Fibroblast of skin of right quadriceps (primary cell): Measurements from ENCODE around the gene DSCAML1.

Experiments
- DNase-seq: peaks from one replicate; pipeline ENCODE4 v3.0.0-alpha.2; 2013

Gene DSCAML1

DNA sequence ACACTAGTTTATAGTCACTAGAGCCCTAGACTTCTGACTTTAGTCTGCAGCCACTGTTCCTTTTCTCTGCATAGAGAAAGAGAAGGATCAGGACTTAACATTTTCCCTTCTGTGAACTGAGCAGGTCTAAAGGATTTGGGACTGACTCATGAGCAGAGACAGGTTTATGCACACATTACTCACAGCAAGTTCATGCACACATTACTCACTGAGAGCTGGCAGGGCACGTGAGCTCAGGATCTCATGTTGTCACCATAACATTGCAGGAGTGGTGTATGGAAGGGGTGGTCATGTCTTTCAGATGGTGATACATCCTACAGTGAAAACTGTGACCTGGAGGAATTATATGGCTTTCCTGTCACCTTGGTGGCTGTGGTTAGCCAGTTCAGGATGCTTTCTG, 413.0 kb downstream of the DSCAML1 start:
- DNase-seq, result peak; percentile 87

DNA sequence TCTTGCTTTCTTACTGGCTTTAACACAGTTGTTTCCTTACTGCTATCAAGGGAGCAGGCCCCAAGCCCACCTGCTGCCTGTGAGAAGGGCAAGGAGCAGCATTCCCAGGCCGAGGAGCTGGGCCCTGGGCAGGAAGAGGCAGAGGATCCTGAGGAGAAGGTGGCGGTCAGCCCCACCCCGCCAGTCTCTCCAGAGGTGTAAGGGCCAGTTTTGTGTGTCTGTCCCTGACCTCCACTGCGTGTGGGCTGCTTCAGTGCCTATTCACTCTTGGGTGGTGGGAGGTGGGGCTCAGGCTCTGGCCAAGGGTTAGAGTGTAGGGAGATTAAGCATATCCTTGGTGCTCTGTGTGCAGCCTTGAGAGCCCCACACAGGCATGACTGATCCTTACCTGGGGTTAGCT, 414.3 kb downstream of the DSCAML1 start:
- DNase-seq, result no peak

DNA sequence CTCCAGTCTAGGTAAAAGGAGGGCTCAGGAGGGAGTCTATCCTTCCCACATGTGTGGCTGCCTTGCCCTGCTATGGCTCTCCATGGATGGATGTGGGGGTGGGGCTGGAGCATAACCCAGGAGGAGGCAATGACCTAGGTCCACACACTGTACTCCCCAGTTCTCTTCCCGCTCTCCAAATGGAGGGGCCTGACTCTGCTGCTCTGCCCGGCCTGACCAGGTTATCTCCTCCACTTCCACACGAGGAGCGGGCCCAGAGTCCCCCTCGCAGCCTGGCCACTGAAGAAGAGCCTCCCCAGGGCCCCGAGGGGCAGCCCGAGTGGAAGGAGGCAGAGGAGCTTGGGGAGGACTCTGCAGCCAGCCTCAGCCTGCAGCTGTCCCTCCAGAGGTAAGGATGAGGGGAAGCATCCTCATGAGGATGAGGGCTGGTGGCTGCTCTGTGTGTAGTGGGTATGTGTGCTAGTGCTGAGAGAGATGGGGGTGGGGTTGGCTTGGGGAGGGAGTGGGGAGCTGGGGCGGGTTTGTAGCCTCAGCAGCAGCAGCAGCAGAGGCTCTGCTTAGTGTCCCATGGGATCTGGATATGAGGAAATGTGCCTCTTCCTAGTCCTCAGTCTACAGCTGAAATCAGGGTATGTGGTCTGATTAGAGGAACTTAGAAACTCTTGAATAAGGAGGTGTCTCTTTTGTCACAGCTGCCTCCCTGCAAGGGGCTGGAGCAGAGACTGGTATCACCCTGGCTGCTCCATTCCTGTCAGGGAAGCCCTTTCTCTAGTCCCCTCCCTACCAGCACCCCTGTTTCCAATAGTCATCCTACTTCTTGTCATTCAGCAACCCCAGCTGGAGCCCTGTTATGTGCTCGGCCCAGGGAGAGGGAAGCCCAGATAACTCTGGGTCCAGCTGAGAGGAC, 415.3 kb downstream of the DSCAML1 start:
- DNase-seq, result no peak

DNA sequence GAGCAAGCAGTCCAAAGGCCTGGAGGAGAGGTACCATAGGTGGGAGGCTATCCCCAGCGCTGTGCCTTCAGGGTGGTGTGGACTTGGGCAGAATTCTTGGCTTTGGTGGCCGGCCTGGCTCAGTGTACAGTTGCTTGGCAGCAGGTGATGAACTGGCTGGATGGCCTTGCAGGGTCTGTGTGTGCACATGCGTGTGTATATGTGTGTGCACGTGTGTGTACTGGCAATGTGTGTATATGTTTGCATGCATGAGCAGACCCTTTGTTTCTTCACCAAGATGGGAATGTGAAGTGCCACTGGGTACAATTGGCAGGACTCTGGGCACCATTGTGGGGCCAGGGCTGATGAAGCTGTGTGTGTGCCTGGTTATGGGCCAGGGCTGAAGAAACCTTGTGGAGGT, 416.3 kb downstream of the DSCAML1 start:
- no peak for DNase-seq

DNA sequence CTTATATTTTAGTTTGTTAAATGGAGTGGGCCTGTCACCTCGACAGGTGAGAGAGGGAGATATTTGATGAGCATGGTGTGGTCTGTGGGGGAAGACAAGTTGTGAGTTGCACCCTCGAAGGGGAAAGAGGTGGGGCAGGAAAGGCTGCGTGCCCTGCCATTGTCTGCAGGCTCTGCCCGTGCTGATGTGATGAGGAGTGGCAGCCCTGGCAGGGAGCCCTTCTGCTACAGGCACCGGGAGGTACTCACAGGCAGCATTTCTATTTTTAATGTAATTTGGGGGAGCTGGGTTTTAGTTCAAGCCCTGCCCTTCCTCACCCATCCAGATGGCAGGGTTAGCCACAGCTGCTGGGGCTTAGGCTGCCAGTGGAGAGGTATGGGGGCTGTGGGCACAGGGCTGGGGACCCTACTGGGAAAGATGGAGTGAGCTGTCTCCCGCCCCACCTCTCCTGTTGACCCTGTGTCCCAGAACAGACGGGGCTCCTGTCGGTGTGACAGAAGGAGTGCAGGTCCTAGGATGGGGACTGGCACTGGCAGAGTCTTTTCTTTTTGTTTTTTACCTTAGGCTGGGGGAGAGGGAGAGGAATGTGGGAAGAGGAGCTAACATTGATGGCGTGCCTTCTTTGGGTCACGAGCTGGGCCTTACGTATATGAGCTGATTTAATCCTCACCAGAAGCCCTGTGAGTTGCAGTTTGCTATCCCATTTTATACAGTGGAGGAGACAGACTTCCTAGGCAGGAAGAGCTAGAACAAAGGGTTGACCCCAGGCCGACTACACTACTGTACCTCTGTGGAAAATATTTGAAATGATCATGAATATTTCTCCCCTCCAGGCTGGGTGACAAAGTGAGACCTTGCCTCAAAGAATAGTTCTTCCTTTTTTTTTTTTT, 417.8 kb downstream of the DSCAML1 start:
- DNase-seq, result no peak
